ENCODE data around the gene UBE2B. TPM values are rescaled to one million over a fixed set of nuclear protein-coding genes. Genes with fewer than 3 reads are reported as not detected.
"Not testable (repeated sequence)": the region's sequence is repeated elsewhere in the genome, so short reads cannot be mapped to it uniquely, and the experiment has no call there.

UBE2B gene
- total RNA-seq, 1 experiment from 2014 or later: 186 TPM

- H3K4me1 Mint-ChIP-seq (ENCODE audit: insufficient read depth, unreplicated experiment): no peaks in the 10 kb centered on the region
- H3K27ac Mint-ChIP-seq (ENCODE audit: low read depth, unreplicated experiment): no peak overlapping the region
- intact Hi-C loops (cut with micrococcal nuclease): no loop called here
- H3K9me3 Mint-ChIP-seq (ENCODE audit: unreplicated experiment): no peaks in the 10 kb centered on the region
- H3K36me3 Mint-ChIP-seq (ENCODE audit: insufficient read depth, unreplicated experiment): peaks cover 100% of the 10 kb centered on the region
- no peak for DNase-seq (ENCODE audit: unreplicated experiment)
- TF ChIP-seq CTCF (IDR thresholded peaks at IDR 0.05; ENCODE audit: unreplicated experiment): no peak
- ChIA-PET POLR2A (interaction anchor here (1.3 to 7.6 kb wide), 3 partner anchors 9 to 17 kb away, joined by 5 to 61 read pairs (median 6); partner anchors contain the start of gene UBE2B), CTCF (interaction anchor here (0.6 to 5.3 kb wide), 12 partner anchors 8 to 341 kb away, joined by 3 to 19 read pairs (median 6); partner anchors contain the start of gene UBE2B)
- BruUV-seq (replicated peaks): no TSS peak
- H3K27me3 Mint-ChIP-seq (ENCODE audit: insufficient read depth, unreplicated experiment): no peaks in the 10 kb centered on the region
- no peak overlapping the region for H3K4me3 Mint-ChIP-seq (ENCODE audit: unreplicated experiment)
These were observed 9.0 kb downstream of the UBE2B start for GRCh38 chr5:134380346-134380745.

- CTCF ChIA-PET: interaction anchor here (0.6 to 5.3 kb wide), 10 partner anchors 9 to 531 kb away, joined by 3 to 19 read pairs (median 4); partner anchors contain the start of gene UBE2B
- intact Hi-C loops (cut with micrococcal nuclease); H3K27ac Mint-ChIP-seq (ENCODE audit: low read depth, unreplicated experiment); H3K4me1 Mint-ChIP-seq (ENCODE audit: insufficient read depth, unreplicated experiment); H3K27me3 Mint-ChIP-seq (ENCODE audit: insufficient read depth, unreplicated experiment); H3K4me3 Mint-ChIP-seq (ENCODE audit: unreplicated experiment); DNase-seq (ENCODE audit: unreplicated experiment); BruUV-seq (replicated peaks); H3K9me3 Mint-ChIP-seq (ENCODE audit: unreplicated experiment): not testable (repeated sequence)
- POLR2A ChIA-PET: interaction anchor here (1.4 to 7.6 kb wide), 4 partner anchors 11 to 29 kb away, joined by 3 to 61 read pairs (median 6); partner anchors contain the start of genes CDKN2AIPNL and UBE2B
- peaks cover 100% of the 10 kb centered on the region for H3K36me3 Mint-ChIP-seq (ENCODE audit: insufficient read depth, unreplicated experiment)
These were observed 10.8 kb downstream of the UBE2B start for GRCh38 chr5:134382204-134382603.

GRCh38 chr5:134383980-134384697 lies 12.8 kb downstream of the UBE2B start:
- TF ChIP-seq CTCF (IDR thresholded peaks at IDR 0.05; ENCODE audit: unreplicated experiment): no peak
- BruUV-seq (replicated peaks): no TSS peak
- no peaks in the 10 kb centered on the region for H3K27me3 Mint-ChIP-seq (ENCODE audit: insufficient read depth, unreplicated experiment)
- peaks cover 100% of the 10 kb centered on the region for H3K36me3 Mint-ChIP-seq (ENCODE audit: insufficient read depth, unreplicated experiment)
- no peak overlapping the region for H3K4me3 Mint-ChIP-seq (ENCODE audit: unreplicated experiment)
- intact Hi-C loops (cut with micrococcal nuclease): no loop called here
- POLR2A ChIA-PET: interaction anchor here (0.8 to 7.6 kb wide), 8 partner anchors 9 to 203 kb away, joined by 3 to 61 read pairs (median 4); partner anchors contain the start of gene UBE2B
- CTCF ChIA-PET: interaction anchor here (1.2 to 5.3 kb wide), 3 partner anchors 27 to 204 kb away, joined by 4 to 19 read pairs (median 6); partner anchors contain the start of gene CDKN2AIPNL
- no peaks in the 10 kb centered on the region for H3K4me1 Mint-ChIP-seq (ENCODE audit: insufficient read depth, unreplicated experiment)
- H3K27ac Mint-ChIP-seq (ENCODE audit: low read depth, unreplicated experiment): no peak overlapping the region
- no peaks in the 10 kb centered on the region for H3K9me3 Mint-ChIP-seq (ENCODE audit: unreplicated experiment)
- DNase-seq (ENCODE audit: unreplicated experiment): no peak

GRCh38 chr5:134387443-134387842 lies 16.1 kb downstream of the UBE2B start:
- H3K4me1 Mint-ChIP-seq (ENCODE audit: insufficient read depth, unreplicated experiment): peaks cover 5% of the 10 kb centered on the region
- no TSS peak for BruUV-seq (replicated peaks)
- H3K27ac Mint-ChIP-seq (ENCODE audit: low read depth, unreplicated experiment): no peak overlapping the region
- H3K9me3 Mint-ChIP-seq (ENCODE audit: unreplicated experiment): no peaks in the 10 kb centered on the region
- no peak for DNase-seq (ENCODE audit: unreplicated experiment)
- H3K36me3 Mint-ChIP-seq (ENCODE audit: insufficient read depth, unreplicated experiment): peaks cover 100% of the 10 kb centered on the region
- intact Hi-C loops (cut with micrococcal nuclease): no loop called here
- POLR2A ChIA-PET: interaction anchor here (0.8 to 2.7 kb wide), 3 partner anchors 9 to 16 kb away, joined by 3 to 9 read pairs (median 4); partner anchors contain the start of gene UBE2B
- H3K4me3 Mint-ChIP-seq (ENCODE audit: unreplicated experiment): no peak overlapping the region
- CTCF ChIA-PET: interaction anchor here (0.6 to 0.7 kb wide), 3 partner anchors 140 to 409 kb away, joined by 3 read pairs; no protein-coding TSS in a partner anchor
- no peaks in the 10 kb centered on the region for H3K27me3 Mint-ChIP-seq (ENCODE audit: insufficient read depth, unreplicated experiment)
- no peak for TF ChIP-seq CTCF (IDR thresholded peaks at IDR 0.05; ENCODE audit: unreplicated experiment)

Data from MCF 10A (cell line).